ENCODE data around the gene ITPR1. TPM values are rescaled to one million over a fixed set of nuclear protein-coding genes. Genes with fewer than 3 reads are reported as not detected.

The ITPR1 gene
- total RNA-seq, 4 donors from 2014 or later = 14.7 to 45.1 (median 21.0) TPM

GRCh38 chr3:4660936-4661335, 167.8 kb downstream of the ITPR1 start:
- no peaks in the 10 kb centered on the region for H3K27me3 ChIP-seq
- no peak for TF ChIP-seq CTCF (IDR thresholded peaks at IDR 0.05)
- TF ChIP-seq POLR2AphosphoS5 (IDR thresholded peaks at IDR 0.05) = no peak
- TF ChIP-seq EP300 (IDR thresholded peaks at IDR 0.05) = no peak
- no peak for TF ChIP-seq POLR2A (IDR thresholded peaks at IDR 0.05)
- H3K9me3 ChIP-seq = no peaks in the 10 kb centered on the region
- H3K4me3 ChIP-seq = no peak overlapping the region
- H3K27ac ChIP-seq = no peak overlapping the region
- H3K4me1 ChIP-seq = no peaks in the 10 kb centered on the region
- H3K36me3 ChIP-seq = peaks cover 3% of the 10 kb centered on the region
- no peak for DNase-seq (ENCODE audit: low spot score in 2 of 2)
- 88% methylated on average over 7 of the region's 7 CpGs for WGBS

- Histone ChIP-seq H3K4me3 (no peak overlapping the region), H3K27me3 (no peaks in the 10 kb centered on the region), H3K9me3 (no peaks in the 10 kb centered on the region), H3K36me3 (peaks cover 11% of the 10 kb centered on the region), H3K27ac (no peak overlapping the region), H3K4me1 (no peaks in the 10 kb centered on the region)
- 70% methylated on average over 2 of the region's 2 CpGs for WGBS
- TF ChIP-seq POLR2A (IDR thresholded peaks at IDR 0.05) (no peak), CTCF (IDR thresholded peaks at IDR 0.05) (no peak), EP300 (IDR thresholded peaks at IDR 0.05) (no peak), POLR2AphosphoS5 (IDR thresholded peaks at IDR 0.05) (no peak)
- DNase-seq (ENCODE audit: low spot score in 2 of 2) = no peak
Observed at GRCh38 chr3:4664412-4664811, 171.3 kb downstream of the ITPR1 start.

- no peak for DNase-seq (ENCODE audit: low spot score in 2 of 2)
- no peaks in the 10 kb centered on the region for H3K27me3 ChIP-seq
- no peaks in the 10 kb centered on the region for H3K9me3 ChIP-seq
- TF ChIP-seq POLR2A (IDR thresholded peaks at IDR 0.05) = no peak
- no peak for TF ChIP-seq EP300 (IDR thresholded peaks at IDR 0.05)
- no peak for TF ChIP-seq CTCF (IDR thresholded peaks at IDR 0.05)
- no peak for TF ChIP-seq POLR2AphosphoS5 (IDR thresholded peaks at IDR 0.05)
- no peak overlapping the region for H3K27ac ChIP-seq
- H3K4me1 ChIP-seq = no peaks in the 10 kb centered on the region
- H3K36me3 ChIP-seq = peaks cover 11% of the 10 kb centered on the region
- H3K4me3 ChIP-seq = no peak overlapping the region
- WGBS = 89% methylated on average over 8 of the region's 8 CpGs
Observed at GRCh38 chr3:4665197-4665596, 172.0 kb downstream of the ITPR1 start.

GRCh38 chr3:4666071-4666470, 172.9 kb downstream of the ITPR1 start:
- 86% methylated on average over 2 of the region's 2 CpGs for WGBS
- Histone ChIP-seq H3K9me3 (no peaks in the 10 kb centered on the region), H3K4me3 (no peak overlapping the region), H3K4me1 (no peaks in the 10 kb centered on the region), H3K27me3 (no peaks in the 10 kb centered on the region), H3K27ac (no peak overlapping the region), H3K36me3 (peaks cover 11% of the 10 kb centered on the region)
- no peak for TF ChIP-seq CTCF (IDR thresholded peaks at IDR 0.05)
- no peak for TF ChIP-seq EP300 (IDR thresholded peaks at IDR 0.05)
- no peak for TF ChIP-seq POLR2AphosphoS5 (IDR thresholded peaks at IDR 0.05)
- TF ChIP-seq POLR2A (IDR thresholded peaks at IDR 0.05) = no peak
- DNase-seq (ENCODE audit: low spot score in 2 of 2) = no peak

- no peak overlapping the region for H3K4me3 ChIP-seq
- no peak for TF ChIP-seq POLR2AphosphoS5 (IDR thresholded peaks at IDR 0.05)
- TF ChIP-seq POLR2A (IDR thresholded peaks at IDR 0.05) = no peak
- no peak for TF ChIP-seq EP300 (IDR thresholded peaks at IDR 0.05)
- TF ChIP-seq CTCF (IDR thresholded peaks at IDR 0.05) = no peak
- no peak for DNase-seq (ENCODE audit: low spot score in 2 of 2)
- no peak overlapping the region for H3K27ac ChIP-seq
- 63% methylated on average over 5 of the region's 5 CpGs for WGBS
- no peaks in the 10 kb centered on the region for H3K4me1 ChIP-seq
- H3K36me3 ChIP-seq = peaks cover 24% of the 10 kb centered on the region
- no peaks in the 10 kb centered on the region for H3K9me3 ChIP-seq
- no peaks in the 10 kb centered on the region for H3K27me3 ChIP-seq
Observed at GRCh38 chr3:4670352-4670751, 177.2 kb downstream of the ITPR1 start.
